Posterior cingulate gyrus (tissue), 11 donors: ENCODE results near the gene PPP6R1.

Experiments used
- DNase-seq, 10 donors: peaks; one replicate each; pipeline versions ENCODE4 v3.0.0 to v3.0.0-alpha.2; 2020 to 2021; ENCODE audit warnings: mixed read lengths in 3 of 10
- intact Hi-C: fragments of 100-400 bp; cut with DNase I; formaldehyde crosslinking; loops from one replicate; pipeline ENCODE4 v1.15.1; 2023

Gene PPP6R1

GRCh38 chr19:55199620-55200204 is 59.1 kb downstream of the PPP6R1 start:
- no peak for DNase-seq
- intact Hi-C loops, result no loop called here

- intact Hi-C loops, result no loop called here
- DNase-seq, result no peak
These were observed 60.2 kb downstream of the PPP6R1 start for GRCh38 chr19:55198651-55199050.

- DNase-seq, result peak in 1 of 10 donors; percentile 22
- intact Hi-C loops, result no loop called here
These were observed 61.3 kb downstream of the PPP6R1 start for GRCh38 chr19:55197528-55197927.

- intact Hi-C loops, result no loop called here
- DNase-seq, result peak in 1 of 10 donors; percentile 41
These were observed 62.0 kb downstream of the PPP6R1 start for GRCh38 chr19:55196803-55197202.

GRCh38 chr19:55193481-55193880 is 65.3 kb downstream of the PPP6R1 start:
- intact Hi-C loops, result no loop called here
- peak in 8 of 10 donors; percentile 59 to 95 (median 78) for DNase-seq

- intact Hi-C loops, result no loop called here
- DNase-seq, result peak in 8 of 10 donors; percentile 52 to 96 (median 77)
These were observed 69.4 kb downstream of the PPP6R1 start for GRCh38 chr19:55189403-55189835.

GRCh38 chr19:55188625-55189024 is 70.2 kb downstream of the PPP6R1 start:
- intact Hi-C loops, result no loop called here
- no peak for DNase-seq

- peak in 1 of 10 donors; percentile 67 for DNase-seq
- intact Hi-C loops, result no loop called here
These were observed 72.7 kb downstream of the PPP6R1 start for GRCh38 chr19:55186080-55186479.

GRCh38 chr19:55181740-55182139 is 77.1 kb downstream of the PPP6R1 start:
- intact Hi-C loops, result no loop called here
- DNase-seq, result peak in 1 of 10 donors; percentile 67
